GM12878 (cell line): Measurements from ENCODE around the gene NFYA. TPM values are rescaled to one million over a fixed set of nuclear protein-coding genes. Genes with fewer than 3 reads are reported as not detected.
A peak's percentile ranks its signal among the peaks of the same experiment; 100 is the strongest.

Experiments
- ATAC-seq: fragments of 200-7000 bp; cut with Tn5 transposase; 3 replicates; pipeline ENCODE4 v1.9.1; 2020; ENCODE audit warnings: mild to moderate bottlenecking, moderate library complexity
- BruUV-seq: library from RNA; stranded (reverse); fragments of 400-500 nt; replicated peaks from 2 replicates; lab custom pipeline; 2021; lab: Mats Ljungman, UMichigan
- CTCF ChIA-PET: fragments of 300-600 bp; sonication (Branson Sonifier 250); formaldehyde crosslinking; extraction: SDS; loops from one replicate; lab custom pipeline; 2021; ENCODE audit warnings: inconsistent platforms; lab: Yijun Ruan, JAX
- POLR2A ChIA-PET: fragments of 350-600 bp; formaldehyde crosslinking; extraction: SDS; loops from one replicate; lab custom pipeline; 2021; ENCODE audit warnings: inconsistent platforms; lab: Charles Lee
- RAD21 ChIA-PET: fragments of 300-600 bp; sonication (Branson Sonifier 250); formaldehyde crosslinking; loops from one replicate; lab custom pipeline; 2023; ENCODE audit warnings: antibody characterized with exemption; ENCODE audit not compliant: unreplicated experiment; lab: Charles Lee
- SMC1A ChIA-PET: fragments of 300-600 bp; sonication (Branson Sonifier 250); formaldehyde crosslinking; loops from one replicate; lab custom pipeline; 2023; ENCODE audit not compliant: unreplicated experiment, uncharacterized antibody; lab: Charles Lee
- DNase-seq: peaks from one replicate; pipeline ENCODE4 v3.0.0-alpha.2; 2011; ENCODE audit warnings: low read depth, low spot score
- FAIRE-seq: peaks from 3 replicates; lab custom pipeline; 2011; peaks lifted over from hg19 to GRCh38; lab: Jason Lieb, UNC
- H2AFZ ChIP-seq: 2 replicates; pipeline ENCODE4 v1.6.0; 2011; ENCODE audit warnings: low read depth, low read length, control low read depth; ENCODE audit not compliant: control insufficient read depth
- H3K27ac ChIP-seq: 2 replicates; pipeline ENCODE4 v1.5.1; 2011; ENCODE audit warnings: control low read depth; ENCODE audit not compliant: control insufficient read depth, insufficient read depth
- H3K27me3 ChIP-seq, 2 experiments: replicated peaks in 1 of 2; 2 replicates each; pipeline versions ENCODE4 v1.6.0 to v1.6.1; 2011; ENCODE audit warnings: low read length in 1 of 2; ENCODE audit not compliant: control insufficient read depth in 2 of 2, insufficient read depth in 2 of 2
- H3K36me3 ChIP-seq, 2 experiments: 2 replicates each; pipeline ENCODE4 v1.5.1; 2011; ENCODE audit warnings: low read length in 1 of 2; ENCODE audit not compliant: control insufficient read depth in 2 of 2, insufficient read depth in 2 of 2
- H3K4me1 ChIP-seq: 2 replicates; pipeline ENCODE4 v1.6.1; 2011; ENCODE audit warnings: mild to moderate bottlenecking, low read length, moderate library complexity, mixed read lengths; ENCODE audit not compliant: control insufficient read depth, insufficient read depth
- H3K4me2 ChIP-seq: 2 replicates; pipeline ENCODE4 v1.6.0; 2011; ENCODE audit warnings: control low read depth; ENCODE audit not compliant: control insufficient read depth, insufficient read depth
- H3K4me3 ChIP-seq: fragments of 200-600 bp; sonication (generic); 2 replicates; pipeline ENCODE4 v1.5.1; 2016
- H3K79me2 ChIP-seq: 2 replicates; pipeline ENCODE4 v1.6.0; 2011; ENCODE audit warnings: low read length; ENCODE audit not compliant: control insufficient read depth, insufficient read depth
- H3K9ac ChIP-seq: 2 replicates; pipeline ENCODE4 v1.8.0; 2011; ENCODE audit warnings: low read length, control low read depth, mixed read lengths; ENCODE audit not compliant: control insufficient read depth, insufficient read depth
- H3K9me3 ChIP-seq: replicated peaks from 3 replicates; pipeline ENCODE4 v1.5.1; 2011; ENCODE audit warnings: mild to moderate bottlenecking, low read length; ENCODE audit not compliant: control insufficient read depth, insufficient read depth
- H4K20me1 ChIP-seq: 2 replicates; pipeline ENCODE4 v1.6.0; 2011; ENCODE audit not compliant: control insufficient read depth, insufficient read depth
- KLF5 ChIP-seq: fragments of 450-650 bp; IDR thresholded peaks from 2 replicates; pipeline ENCODE4 v1.6.1; 2014; ENCODE audit warnings: mild to moderate bottlenecking; ENCODE audit not compliant: partially characterized antibody
- NRF1 ChIP-seq: conservative IDR thresholded peaks from 2 replicates; pipeline ENCODE4 v1.6.1; 2011; ENCODE audit warnings: mild to moderate bottlenecking, low read depth, low read length, improper control_type of control experiment
- WGBS: methylation state at CpG from one replicate; pipeline ENCODE4 v1.1.6; 2016; ENCODE audit warnings: low lambda C conversion rate; ENCODE audit not compliant: insufficient replicate concordance, insufficient coverage; ENCODE audit errors: missing lambda C conversion rate; 5-methylcytosine and 5-hydroxymethylcytosine counted together
- in situ Hi-C: fragments of 300-500 bp; cut with MboI; formaldehyde crosslinking; loops from 9 replicates; pipeline ENCODE4 v1.14.3; 2018; ENCODE audit warnings: mixed read lengths
- intact Hi-C: fragments of 100-400 bp; cut with micrococcal nuclease; formaldehyde crosslinking; loops from one replicate; pipeline ENCODE4 v1.14.2; 2022; ENCODE audit not compliant: unreplicated experiment
- polyA plus RNA-seq, 11 experiments: library from polyadenylated mRNA; depleted of rRNA in 4 of 11; unstranded in 6 of 11; stranded (reverse) in 5 of 11; fragments of >200 nt; fragmentation: Nextera tagmentation in 4 of 11; fragmentation: Illumina TruSeq in 1 of 11; extraction: Ambion mirVana in 4 of 11; extraction: Trizol in 1 of 11; gene quantifications; 1 replicate in 1 of 11; 2 replicates in 10 of 11; pipeline versions ENCODE4 v1.2.1 to v1.2.3, GENCODE V29; 2011 to 2016; ENCODE audit warnings: inconsistent platforms in 2 of 11, missing spikeins in 2 of 11, low read depth in 1 of 11
- total RNA-seq, 4 experiments: library from RNA; depleted of rRNA in 3 of 4; stranded (reverse); fragments of >200 nt in 3 of 4; fragmentation: Illumina TruSeq in 1 of 4; extraction: Trizol in 1 of 4; gene quantifications; 2 replicates each; pipeline versions ENCODE4 v1.2.1 to v1.2.3, GENCODE V29; 2013 to 2021
- TF ChIP-seq, protein P1 (sequence below): fragments of 450-650 bp; IDR thresholded peaks from 2 replicates; pipeline ENCODE4 v1.6.1; 2017; ENCODE audit warnings: mild to moderate bottlenecking, moderate library complexity
- TF ChIP-seq, protein P2 (sequence below): IDR thresholded peaks from 2 replicates; pipeline ENCODE4 v1.6.1; 2011; ENCODE audit warnings: low read depth, mild to moderate bottlenecking, low read length, moderate library complexity, borderline replicate concordance; ENCODE audit errors: extremely low read depth

NFYA gene
- total and polyA plus RNA-seq, 10 of the 15 experiments (the other 5 are each of a cell fraction or from before 2014, with no cell fraction given), result 6.4 to 36.5 (median 19.1) TPM

DNA sequence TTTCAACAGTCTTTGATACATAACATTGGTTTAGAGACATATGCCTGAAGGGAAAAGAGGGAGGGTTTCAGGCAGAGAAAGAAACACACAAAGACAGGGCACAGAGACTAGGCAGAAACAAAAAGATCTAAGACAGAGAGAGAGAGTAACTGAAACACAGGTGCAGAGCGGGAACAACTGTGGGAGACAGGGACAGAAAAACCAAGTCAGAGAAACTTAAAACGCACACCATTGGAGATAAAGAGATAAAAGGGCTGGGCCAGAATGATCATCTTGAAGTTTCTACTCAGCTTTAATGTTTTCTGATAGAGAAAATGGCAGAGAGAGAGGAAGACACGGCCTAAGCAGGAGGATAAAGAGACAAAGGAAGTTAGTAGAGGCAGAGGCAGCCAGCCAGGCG is 45.5 kb upstream of the NFYA start:
- no peaks in the 10 kb centered on the region; the same call in 1 of the 2 replicates for H4K20me1 ChIP-seq
- ChIA-PET SMC1A (interaction anchor here (1.5 to 3.8 kb wide), 2 partner anchors 13 to 29 kb away, joined by 3 to 13 read pairs; no protein-coding TSS in a partner anchor), RAD21 (interaction anchor here (1.3 kb wide), 1 partner anchor 181 kb away, joined by 5 read pairs; no protein-coding TSS in a partner anchor), POLR2A (no interaction called here), CTCF (interaction anchor here (0.7 to 5.2 kb wide), 15 partner anchors 8 to 155 kb away, joined by 3 to 57 read pairs (median 8); partner anchors contain the start of gene UNC5CL)
- H2AFZ ChIP-seq, result peak overlapping the region; percentile 91
- no peaks in the 10 kb centered on the region for H3K79me2 ChIP-seq
- intact Hi-C loops, result no loop called here
- ATAC-seq (no peak), DNase-seq (no peak), FAIRE-seq (no peak)
- TF ChIP-seq KLF5, result no peak
- no peak for TF ChIP-seq NRF1
- TF ChIP-seq, protein P1, sequence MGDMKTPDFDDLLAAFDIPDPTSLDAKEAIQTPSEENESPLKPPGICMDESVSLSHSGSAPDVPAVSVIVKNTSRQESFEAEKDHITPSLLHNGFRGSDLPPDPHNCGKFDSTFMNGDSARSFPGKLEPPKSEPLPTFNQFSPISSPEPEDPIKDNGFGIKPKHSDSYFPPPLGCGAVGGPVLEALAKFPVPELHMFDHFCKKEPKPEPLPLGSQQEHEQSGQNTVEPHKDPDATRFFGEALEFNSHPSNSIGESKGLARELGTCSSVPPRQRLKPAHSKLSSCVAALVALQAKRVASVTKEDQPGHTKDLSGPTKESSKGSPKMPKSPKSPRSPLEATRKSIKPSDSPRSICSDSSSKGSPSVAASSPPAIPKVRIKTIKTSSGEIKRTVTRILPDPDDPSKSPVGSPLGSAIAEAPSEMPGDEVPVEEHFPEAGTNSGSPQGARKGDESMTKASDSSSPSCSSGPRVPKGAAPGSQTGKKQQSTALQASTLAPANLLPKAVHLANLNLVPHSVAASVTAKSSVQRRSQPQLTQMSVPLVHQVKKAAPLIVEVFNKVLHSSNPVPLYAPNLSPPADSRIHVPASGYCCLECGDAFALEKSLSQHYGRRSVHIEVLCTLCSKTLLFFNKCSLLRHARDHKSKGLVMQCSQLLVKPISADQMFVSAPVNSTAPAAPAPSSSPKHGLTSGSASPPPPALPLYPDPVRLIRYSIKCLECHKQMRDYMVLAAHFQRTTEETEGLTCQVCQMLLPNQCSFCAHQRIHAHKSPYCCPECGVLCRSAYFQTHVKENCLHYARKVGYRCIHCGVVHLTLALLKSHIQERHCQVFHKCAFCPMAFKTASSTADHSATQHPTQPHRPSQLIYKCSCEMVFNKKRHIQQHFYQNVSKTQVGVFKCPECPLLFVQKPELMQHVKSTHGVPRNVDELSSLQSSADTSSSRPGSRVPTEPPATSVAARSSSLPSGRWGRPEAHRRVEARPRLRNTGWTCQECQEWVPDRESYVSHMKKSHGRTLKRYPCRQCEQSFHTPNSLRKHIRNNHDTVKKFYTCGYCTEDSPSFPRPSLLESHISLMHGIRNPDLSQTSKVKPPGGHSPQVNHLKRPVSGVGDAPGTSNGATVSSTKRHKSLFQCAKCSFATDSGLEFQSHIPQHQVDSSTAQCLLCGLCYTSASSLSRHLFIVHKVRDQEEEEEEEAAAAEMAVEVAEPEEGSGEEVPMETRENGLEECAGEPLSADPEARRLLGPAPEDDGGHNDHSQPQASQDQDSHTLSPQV, result no peak
- TF ChIP-seq, protein P2, sequence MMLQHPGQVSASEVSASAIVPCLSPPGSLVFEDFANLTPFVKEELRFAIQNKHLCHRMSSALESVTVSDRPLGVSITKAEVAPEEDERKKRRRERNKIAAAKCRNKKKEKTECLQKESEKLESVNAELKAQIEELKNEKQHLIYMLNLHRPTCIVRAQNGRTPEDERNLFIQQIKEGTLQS, result no peak
- 31% methylated on average over 4 of the region's 4 CpGs for WGBS
- H3K9ac ChIP-seq, result peak overlapping the region; percentile 50
- no peaks in the 10 kb centered on the region for H3K27me3 ChIP-seq
- no peak overlapping the region for H3K4me3 ChIP-seq
- in situ Hi-C loops, result no loop called here
- peaks cover 8% of the 10 kb centered on the region for H3K4me1 ChIP-seq
- no peak overlapping the region for H3K27ac ChIP-seq
- H3K4me2 ChIP-seq, result peak overlapping the region; percentile 94
- BruUV-seq, result no TSS peak
- no peaks in the 10 kb centered on the region for H3K9me3 ChIP-seq
- no peaks in the 10 kb centered on the region for H3K36me3 ChIP-seq
